IMR-90 (cell line): ENCODE results near the gene CSF2RB. TPM values are rescaled to one million over a fixed set of nuclear protein-coding genes. Genes with fewer than 3 reads are reported as not detected.

Experiments used
- ATAC-seq: fragments of 200-7000 bp; cut with Tn5 transposase; 2 replicates; pipeline ENCODE4 v1.9.1; 2020; ENCODE audit warnings: low read depth, mild to moderate bottlenecking, moderate library complexity
- BruUV-seq: library from RNA; stranded (reverse); fragments of 400-500 nt; replicated peaks from 2 replicates; lab custom pipeline; 2021; lab: Mats Ljungman, UMichigan
- CTCF ChIA-PET: fragments of 300-600 bp; formaldehyde crosslinking; extraction: SDS; loops from one replicate; lab custom pipeline; 2021; ENCODE audit warnings: antibody characterized with exemption; lab: Yijun Ruan, JAX
- POLR2A ChIA-PET: fragments of 300-600 bp; sonication (Branson Sonifier 250); formaldehyde crosslinking; loops from one replicate; lab custom pipeline; 2022; ENCODE audit warnings: antibody characterized with exemption; ENCODE audit not compliant: unreplicated experiment; lab: Charles Lee
- DNase-seq: peaks from one replicate; pipeline ENCODE4 v3.0.0; 2013
- H2AFZ ChIP-seq: replicated peaks from 2 replicates; pipeline ENCODE3; 2013; ENCODE audit warnings: low read length, mild to moderate bottlenecking; ENCODE audit not compliant: poor library complexity
- H2AK5ac ChIP-seq: 2 replicates; pipeline ENCODE4 v1.6.1; 2013; ENCODE audit warnings: low read depth, low read length, inconsistent platforms
- H2AK9ac ChIP-seq: replicated peaks from 2 replicates; pipeline ENCODE3; 2013; ENCODE audit warnings: mild to moderate bottlenecking, low read depth, low read length, moderate library complexity; ENCODE audit not compliant: poor library complexity
- H2BK120ac ChIP-seq: 2 replicates; pipeline ENCODE4 v1.6.1; 2013; ENCODE audit warnings: low read depth, low read length, inconsistent platforms
- H2BK15ac ChIP-seq: 3 replicates; pipeline ENCODE4 v1.6.1; 2013; ENCODE audit warnings: low read depth, low read length, inconsistent platforms
- H2BK20ac ChIP-seq: 2 replicates; pipeline ENCODE4 v1.6.1; 2013; ENCODE audit warnings: low read depth, mild to moderate bottlenecking, inconsistent platforms, low read length, moderate library complexity
- H2BK5ac ChIP-seq: 2 replicates; pipeline ENCODE4 v1.6.1; 2013; ENCODE audit warnings: mild to moderate bottlenecking, low read depth, low read length, inconsistent platforms; ENCODE audit not compliant: poor library complexity, severe bottlenecking
- H3K14ac ChIP-seq: replicated peaks from 2 replicates; pipeline ENCODE4 v1.6.1; 2013; ENCODE audit warnings: low read depth, low read length, inconsistent platforms
- H3K18ac ChIP-seq: 2 replicates; pipeline ENCODE4 v1.6.1; 2013; ENCODE audit warnings: low read depth, low read length, control low read depth
- H3K23ac ChIP-seq: 2 replicates; pipeline ENCODE4 v1.6.1; 2013; ENCODE audit warnings: low read depth, low read length, inconsistent platforms
- H3K27ac ChIP-seq: 2 replicates; pipeline ENCODE4 v1.5.1; 2013; ENCODE audit warnings: mild to moderate bottlenecking, control low read depth, low read length; ENCODE audit not compliant: insufficient read depth
- H3K27me3 ChIP-seq: 2 replicates; pipeline ENCODE4 v1.6.1; 2013; ENCODE audit warnings: low read length; ENCODE audit not compliant: control insufficient read depth, insufficient read depth
- H3K36me3 ChIP-seq: 2 replicates; pipeline ENCODE4 v1.6.1; 2013; ENCODE audit warnings: low read length, mixed read lengths; ENCODE audit not compliant: control insufficient read depth, insufficient read depth
- H3K4ac ChIP-seq: 2 replicates; pipeline ENCODE4 v1.6.1; 2013; ENCODE audit warnings: low read depth, low read length, inconsistent platforms
- H3K4me1 ChIP-seq: 2 replicates; pipeline ENCODE4 v1.6.1; 2013; ENCODE audit warnings: low read length, mixed read lengths; ENCODE audit not compliant: control insufficient read depth, insufficient read depth
- H3K4me2 ChIP-seq: 2 replicates; pipeline ENCODE4 v1.6.1; 2013; ENCODE audit warnings: low read depth, mild to moderate bottlenecking, control low read depth, low read length, moderate library complexity
- H3K4me3 ChIP-seq: 2 replicates; pipeline ENCODE4 v1.5.1; 2013; ENCODE audit warnings: low read depth, mild to moderate bottlenecking, control low read depth, low read length, moderate library complexity; ENCODE audit not compliant: insufficient read depth
- H3K56ac ChIP-seq: 2 replicates; pipeline ENCODE4 v1.6.1; 2013; ENCODE audit warnings: low read length, inconsistent platforms; ENCODE audit not compliant: insufficient read depth; ENCODE audit errors: extremely low read depth
- H3K79me1 ChIP-seq, 2 experiments: 2 replicates each; pipeline ENCODE4 v1.6.1; 2013; ENCODE audit warnings: low read length in 2 of 2, inconsistent platforms in 1 of 2, low read depth in 1 of 2
- H3K9ac ChIP-seq: 2 replicates; pipeline ENCODE4 v1.6.1; 2013; ENCODE audit warnings: low read depth, low read length, control low read depth
- H3K9me1 ChIP-seq: 2 replicates; pipeline ENCODE4 v1.6.1; 2013; ENCODE audit warnings: low read length, inconsistent platforms; ENCODE audit not compliant: insufficient read depth
- H3K9me3 ChIP-seq: 2 replicates; pipeline ENCODE4 v1.6.1; 2013; ENCODE audit warnings: low read length; ENCODE audit not compliant: control insufficient read depth, insufficient read depth
- H4K20me1 ChIP-seq: 2 replicates; pipeline ENCODE4 v1.6.1; 2013; ENCODE audit warnings: low read length, inconsistent platforms; ENCODE audit not compliant: insufficient read depth
- H4K5ac ChIP-seq: 2 replicates; pipeline ENCODE4 v1.6.1; 2013; ENCODE audit warnings: mild to moderate bottlenecking, low read depth, low read length, control low read depth
- H4K8ac ChIP-seq, 2 experiments: 2 replicates each; pipeline ENCODE4 v1.6.1; 2013; ENCODE audit warnings: low read depth in 2 of 2, low read length in 2 of 2, control low read depth in 1 of 2, inconsistent platforms in 1 of 2
- H4K91ac ChIP-seq: 2 replicates; pipeline ENCODE4 v1.6.1; 2013; ENCODE audit warnings: low read depth, low read length, inconsistent platforms; ENCODE audit not compliant: insufficient read depth
- BHLHE40 ChIP-seq: fragments of 150-350 bp; IDR thresholded peaks from 2 replicates; pipeline ENCODE4 v1.6.1; 2016; ENCODE audit warnings: mild to moderate bottlenecking, low read depth, low read length
- CHD1 ChIP-seq: IDR thresholded peaks from 2 replicates; pipeline ENCODE4 v1.6.1; 2012; ENCODE audit warnings: low read depth, low read length, improper control_type of control experiment
- CTCF ChIP-seq: conservative IDR thresholded peaks from 2 replicates; pipeline ENCODE4 v1.5.1; 2012; ENCODE audit warnings: mild to moderate bottlenecking, low read depth, low read length, improper control_type of control experiment
- FOS ChIP-seq: fragments of 150-350 bp; IDR thresholded peaks from 2 replicates; pipeline ENCODE4 v1.6.1; 2016; ENCODE audit warnings: low read depth, low read length
- MAFK ChIP-seq: IDR thresholded peaks from 2 replicates; pipeline ENCODE4 v1.6.1; 2012; ENCODE audit warnings: low read depth, low read length, improper control_type of control experiment
- MAZ ChIP-seq: IDR thresholded peaks from 2 replicates; pipeline ENCODE4 v1.6.1; 2012; ENCODE audit warnings: low read depth, mild to moderate bottlenecking, low read length, improper control_type of control experiment, moderate library complexity, borderline replicate concordance
- MXI1 ChIP-seq: IDR thresholded peaks from 2 replicates; pipeline ENCODE4 v1.6.1; 2012; ENCODE audit warnings: low read depth, mild to moderate bottlenecking, low read length, moderate library complexity, borderline replicate concordance
- NFE2L2 ChIP-seq: fragments of 150-350 bp; IDR thresholded peaks from 2 replicates; pipeline ENCODE4 v1.6.1; 2016; ENCODE audit warnings: low read depth, mild to moderate bottlenecking, low read length
- POLR2A ChIP-seq: IDR thresholded peaks from 2 replicates; pipeline ENCODE4 v1.6.1; 2012; ENCODE audit warnings: mild to moderate bottlenecking, low read depth, low read length
- RAD21 ChIP-seq: IDR thresholded peaks from 2 replicates; pipeline ENCODE4 v1.6.1; 2012; ENCODE audit warnings: low read length, improper control_type of control experiment
- RCOR1 ChIP-seq: IDR thresholded peaks from 2 replicates; pipeline ENCODE4 v1.6.1; 2012; ENCODE audit warnings: mild to moderate bottlenecking, low read length, improper control_type of control experiment; ENCODE audit not compliant: insufficient replicate concordance
- RFX5 ChIP-seq: IDR thresholded peaks from 2 replicates; pipeline ENCODE4 v1.8.0; 2012; ENCODE audit warnings: low read depth, mild to moderate bottlenecking, low read length, moderate library complexity
- SMC3 ChIP-seq: fragments of 150-350 bp; IDR thresholded peaks from 2 replicates; pipeline ENCODE4 v1.6.1; 2016; ENCODE audit warnings: low read depth, mild to moderate bottlenecking, antibody characterized with exemption, low read length, moderate library complexity
- WGBS, 2 experiments: methylation state at CpG; one replicate each; pipeline versions ENCODE4 v1.1.5 to v1.1.7; 2013; ENCODE audit warnings: missing lambda C conversion rate in 2 of 2; ENCODE audit not compliant: insufficient read length in 1 of 2; ENCODE audit errors: extremely low coverage in 2 of 2; 5-methylcytosine and 5-hydroxymethylcytosine counted together
- dilution Hi-C: fragments of 300-500 bp; cut with HindIII; formaldehyde crosslinking; loops from one replicate; pipeline ENCODE4 v1.14.3; 2018; ENCODE audit warnings: low sequenced_read_pairs; ENCODE audit not compliant: unreplicated experiment
- in situ Hi-C: fragments of 300-500 bp; cut with MboI; formaldehyde crosslinking; loops from 3 replicates; pipeline ENCODE4 v1.14.3; 2019; ENCODE audit warnings: low sequenced_read_pairs, inconsistent platforms, mixed read lengths
- intact Hi-C: fragments of 100-400 bp; cut with micrococcal nuclease; formaldehyde crosslinking; loops from 2 replicates; pipeline ENCODE4 v1.10.0; 2022
- polyA plus RNA-seq, 3 experiments: library from polyadenylated mRNA; depleted of rRNA; stranded (reverse); fragments of >200 nt; gene quantifications; 2 replicates each; pipeline ENCODE4 v1.2.3, GENCODE V29; 2012; ENCODE audit warnings: low replicate concordance in 1 of 3
- total RNA-seq: library from RNA; depleted of rRNA; stranded (reverse); fragments of >200 nt; gene quantifications from 2 replicates; pipeline ENCODE4 v1.2.3, GENCODE V29; 2012
- TF ChIP-seq, protein P1 (sequence below): fragments of 150-350 bp; IDR thresholded peaks from 2 replicates; pipeline ENCODE4 v1.6.1; 2017; ENCODE audit warnings: mild to moderate bottlenecking, antibody characterized with exemption, low read length, low read depth
- TF ChIP-seq, protein P2 (sequence below): fragments of 150-350 bp; IDR thresholded peaks from 2 replicates; pipeline ENCODE4 v1.6.1; 2016; ENCODE audit warnings: low read depth, mild to moderate bottlenecking, low read length, moderate library complexity, borderline replicate concordance

Gene CSF2RB
- total and polyA plus RNA-seq, 2 of the 4 experiments (the other 2 are of a cell fraction) = not detected

DNA sequence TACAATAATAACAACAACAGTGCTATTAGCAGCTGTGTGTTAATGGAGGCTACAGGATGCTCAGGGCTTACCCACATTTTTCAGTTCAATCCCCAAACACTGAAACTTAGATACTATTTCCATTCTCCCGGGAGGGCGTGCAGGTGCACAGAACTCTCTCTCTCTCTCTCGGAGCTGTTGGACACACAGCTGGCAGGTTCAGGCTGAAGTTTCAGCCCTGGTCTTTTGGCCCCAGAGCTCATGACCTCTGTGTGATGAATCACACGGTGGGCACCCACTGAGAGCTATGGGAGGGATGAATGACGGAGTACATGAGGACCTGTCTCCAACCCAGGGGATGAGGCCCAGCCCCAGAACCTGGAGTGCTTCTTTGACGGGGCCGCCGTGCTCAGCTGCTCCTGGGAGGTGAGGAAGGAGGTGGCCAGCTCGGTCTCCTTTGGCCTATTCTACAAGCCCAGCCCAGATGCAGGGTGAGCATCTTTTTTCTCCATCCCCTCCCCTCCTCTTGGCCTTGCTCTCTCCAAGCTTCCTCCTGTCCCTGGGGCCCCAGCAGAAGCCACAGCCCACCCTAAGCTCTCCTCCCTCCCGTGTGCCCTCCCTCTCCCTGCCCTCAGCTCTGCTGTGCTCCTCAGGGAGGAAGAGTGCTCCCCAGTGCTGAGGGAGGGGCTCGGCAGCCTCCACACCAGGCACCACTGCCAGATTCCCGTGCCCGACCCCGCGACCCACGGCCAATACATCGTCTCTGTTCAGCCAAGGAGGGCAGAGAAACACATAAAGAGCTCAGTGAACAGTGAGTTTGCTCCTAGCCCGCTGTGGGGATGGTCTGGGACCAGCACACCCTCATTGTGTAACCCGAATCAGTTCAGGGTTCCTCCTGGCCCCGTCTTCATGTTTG lies 16.9 kb downstream of the CSF2RB start:
- DNase-seq (no peak), ATAC-seq (no peak)
- H2AFZ ChIP-seq = no peak overlapping the region
- H3K9me3 ChIP-seq = no peaks in the 10 kb centered on the region
- no peak overlapping the region for H2BK15ac ChIP-seq
- no peak overlapping the region for H2AK5ac ChIP-seq
- no peak overlapping the region for H3K4me3 ChIP-seq
- H3K18ac ChIP-seq = no peak overlapping the region
- no peak overlapping the region for H3K27ac ChIP-seq
- peaks cover 54% of the 10 kb centered on the region for H3K27me3 ChIP-seq
- no peak overlapping the region for H3K9ac ChIP-seq
- in situ Hi-C loops = no loop called here
- H2BK5ac ChIP-seq = no peak overlapping the region
- no peak overlapping the region for H3K56ac ChIP-seq
- POLR2A ChIA-PET = no interaction called here
- H3K79me1 ChIP-seq = no peaks in the 10 kb centered on the region
- 7% methylated on average over 2 of the region's 20 CpGs; no CpG with 5 or more reads in 1 of the 2 experiments for WGBS, 2 experiments
- no peak overlapping the region for H2BK20ac ChIP-seq
- H3K14ac ChIP-seq = no peak overlapping the region
- no peak overlapping the region for H4K91ac ChIP-seq
- BruUV-seq = no TSS peak
- H3K23ac ChIP-seq = no peak overlapping the region
- H4K8ac ChIP-seq = no peak overlapping the region
- CTCF ChIA-PET = no interaction called here
- no peaks in the 10 kb centered on the region for H3K4me1 ChIP-seq
- no peaks in the 10 kb centered on the region for H4K20me1 ChIP-seq
- no peak overlapping the region for H2AK9ac ChIP-seq
- H3K36me3 ChIP-seq = no peaks in the 10 kb centered on the region
- intact Hi-C loops = no loop called here
- no peak overlapping the region for H2BK120ac ChIP-seq
- dilution Hi-C loops = no loop called here
- H4K5ac ChIP-seq = no peak overlapping the region
- peaks cover 3% of the 10 kb centered on the region; the same call in 1 of the 2 replicates for H3K9me1 ChIP-seq
- H3K4ac ChIP-seq = no peak overlapping the region
- H3K4me2 ChIP-seq = no peak overlapping the region
- TF ChIP-seq MXI1 (no peak), NFE2L2 (no peak), MAFK (no peak), BHLHE40 (no peak), POLR2A (no peak), SMC3 (no peak), RFX5 (no peak), RCOR1 (no peak), CHD1 (no peak), FOS (no peak), MAZ (no peak), RAD21 (no peak), CTCF (no peak)
- TF ChIP-seq, protein P1, sequence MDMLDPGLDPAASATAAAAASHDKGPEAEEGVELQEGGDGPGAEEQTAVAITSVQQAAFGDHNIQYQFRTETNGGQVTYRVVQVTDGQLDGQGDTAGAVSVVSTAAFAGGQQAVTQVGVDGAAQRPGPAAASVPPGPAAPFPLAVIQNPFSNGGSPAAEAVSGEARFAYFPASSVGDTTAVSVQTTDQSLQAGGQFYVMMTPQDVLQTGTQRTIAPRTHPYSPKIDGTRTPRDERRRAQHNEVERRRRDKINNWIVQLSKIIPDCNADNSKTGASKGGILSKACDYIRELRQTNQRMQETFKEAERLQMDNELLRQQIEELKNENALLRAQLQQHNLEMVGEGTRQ = no peak
- TF ChIP-seq, protein P2, sequence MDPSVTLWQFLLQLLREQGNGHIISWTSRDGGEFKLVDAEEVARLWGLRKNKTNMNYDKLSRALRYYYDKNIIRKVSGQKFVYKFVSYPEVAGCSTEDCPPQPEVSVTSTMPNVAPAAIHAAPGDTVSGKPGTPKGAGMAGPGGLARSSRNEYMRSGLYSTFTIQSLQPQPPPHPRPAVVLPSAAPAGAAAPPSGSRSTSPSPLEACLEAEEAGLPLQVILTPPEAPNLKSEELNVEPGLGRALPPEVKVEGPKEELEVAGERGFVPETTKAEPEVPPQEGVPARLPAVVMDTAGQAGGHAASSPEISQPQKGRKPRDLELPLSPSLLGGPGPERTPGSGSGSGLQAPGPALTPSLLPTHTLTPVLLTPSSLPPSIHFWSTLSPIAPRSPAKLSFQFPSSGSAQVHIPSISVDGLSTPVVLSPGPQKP = no peak
